GM18861 (cell line): ENCODE data around the gene PRM1.
"Not testable (repeated sequence)": the region's sequence is repeated elsewhere in the genome, so short reads cannot be mapped to it uniquely, and the experiment has no call there.

Experiments used
- ATAC-seq: cut with Tn5 transposase; IDR thresholded peaks from one replicate; pipeline ENCODE4 v1.9.1; 2021; ENCODE audit not compliant: unreplicated experiment

PRM1 gene

DNA sequence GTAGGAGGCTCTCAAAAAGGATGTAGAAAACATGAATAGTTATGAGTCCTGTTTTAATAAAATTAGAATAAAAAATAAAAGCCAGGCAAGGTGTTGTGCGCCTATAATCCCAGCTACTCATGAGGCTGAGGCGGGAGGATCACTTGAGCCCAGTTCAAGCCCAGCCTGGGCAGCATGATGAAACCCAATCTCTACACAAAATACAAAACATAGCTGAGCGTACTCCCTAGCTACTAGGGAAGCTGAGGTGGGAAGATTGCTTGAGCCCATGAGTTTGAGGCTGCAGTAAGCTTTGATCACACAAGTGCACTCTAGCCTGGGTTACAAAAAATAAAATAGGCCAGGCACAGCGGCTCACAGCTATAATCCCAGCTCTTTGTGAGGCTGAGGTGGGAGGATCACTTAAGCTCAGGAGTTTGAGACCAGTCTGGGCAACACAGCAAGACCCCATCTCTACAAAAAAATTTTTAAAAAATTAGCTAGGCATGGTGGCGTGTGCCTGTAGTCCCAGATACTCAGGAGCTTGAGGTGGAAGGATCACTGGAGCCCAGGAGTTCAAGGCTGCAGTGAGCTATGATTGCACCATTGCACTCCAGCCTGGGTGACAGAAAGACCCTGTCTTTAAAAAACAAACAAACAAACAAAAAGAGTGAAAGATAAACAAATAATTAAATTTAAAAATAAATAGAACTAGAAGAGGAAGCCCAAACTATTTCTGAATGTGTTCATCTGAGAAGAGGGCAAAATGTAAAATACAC lies 17.2 kb upstream of the PRM1 start:
- no peak for ATAC-seq

DNA sequence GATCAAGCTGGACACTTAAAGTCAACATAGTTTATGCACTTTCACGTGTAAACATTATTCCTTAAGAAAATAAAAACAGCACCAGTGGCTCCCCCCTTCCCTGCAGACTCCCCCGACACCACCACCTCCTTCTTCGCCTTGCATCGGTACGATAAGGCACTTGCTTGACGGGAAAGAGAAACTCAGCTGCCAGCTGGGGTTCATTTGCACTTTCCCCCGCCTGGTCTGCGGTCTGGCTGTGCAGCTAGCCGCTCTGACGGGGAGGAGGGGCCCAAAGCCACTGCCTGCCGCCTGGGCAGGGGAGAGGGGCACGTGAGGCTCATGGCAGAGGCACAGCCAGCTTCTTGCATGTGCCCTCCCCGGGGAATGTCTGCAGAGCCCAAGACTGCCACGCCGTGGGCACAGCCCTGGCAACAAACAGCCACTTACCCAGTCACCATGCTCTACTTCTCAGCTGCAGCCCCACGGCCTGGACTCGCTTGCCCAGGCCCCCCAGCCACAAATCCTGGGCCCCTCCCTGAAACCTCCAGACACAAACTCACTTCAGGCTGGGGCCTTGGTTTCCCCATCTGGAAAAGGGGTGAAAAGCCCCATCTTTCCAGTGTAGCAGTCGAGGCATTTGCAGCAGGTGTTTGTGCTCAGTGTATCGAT lies 16.5 kb upstream of the PRM1 start:
- peak; percentile 80 for ATAC-seq

DNA sequence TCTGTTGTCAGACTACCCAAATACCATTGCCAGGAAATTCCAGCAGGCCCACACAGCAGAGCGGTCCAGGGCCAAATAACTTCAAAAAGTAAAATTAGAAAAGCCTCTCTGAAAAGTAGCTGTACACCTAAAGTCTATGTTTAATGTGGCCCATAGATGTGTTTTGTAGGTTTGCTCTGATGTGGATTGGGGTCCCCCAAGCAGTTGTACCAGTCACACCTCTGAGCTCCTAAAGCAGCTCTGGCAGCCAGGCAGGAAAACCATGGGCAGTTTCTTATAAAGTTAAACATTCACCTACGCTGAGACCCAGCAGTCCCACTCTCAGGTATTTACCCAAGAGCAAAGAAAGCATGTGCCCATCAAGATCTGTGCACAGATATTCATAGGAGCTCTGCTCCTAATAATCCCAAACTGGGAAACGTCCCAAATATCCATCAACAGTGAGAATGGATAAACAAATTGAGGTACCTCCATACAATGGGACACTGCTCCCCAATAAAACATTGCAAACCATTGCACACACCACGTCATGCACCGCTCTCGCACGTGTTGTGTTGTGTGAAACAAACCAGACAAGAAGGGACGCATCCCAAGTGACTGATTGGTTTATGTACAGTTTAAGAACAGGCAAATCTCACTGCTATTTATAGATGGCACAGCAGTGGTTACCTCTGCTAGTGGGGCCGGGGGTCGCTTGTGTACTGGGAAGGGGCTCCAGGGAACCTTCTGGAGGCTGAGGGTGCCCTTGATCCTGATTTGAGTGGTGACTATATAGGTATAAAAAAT lies 15.8 kb upstream of the PRM1 start:
- peak; percentile 16 for ATAC-seq

DNA sequence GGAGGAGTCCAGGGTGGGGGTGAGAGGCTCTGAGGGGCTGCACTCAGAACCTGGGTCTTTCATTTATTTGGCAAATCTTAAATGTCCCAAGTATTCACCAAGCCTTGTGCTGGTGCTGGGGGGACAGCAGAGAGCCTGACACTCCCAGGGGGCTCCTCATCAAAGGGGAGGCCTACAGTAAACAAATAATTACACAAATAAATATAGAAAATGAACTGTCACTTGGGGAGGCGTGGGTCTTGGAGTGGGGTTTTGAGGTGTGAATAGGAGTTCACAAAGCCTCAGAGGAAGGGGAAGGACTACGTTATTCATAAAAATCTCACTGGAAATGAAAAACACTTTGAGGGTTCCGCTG lies 15.2 kb upstream of the PRM1 start:
- no peak for ATAC-seq

DNA sequence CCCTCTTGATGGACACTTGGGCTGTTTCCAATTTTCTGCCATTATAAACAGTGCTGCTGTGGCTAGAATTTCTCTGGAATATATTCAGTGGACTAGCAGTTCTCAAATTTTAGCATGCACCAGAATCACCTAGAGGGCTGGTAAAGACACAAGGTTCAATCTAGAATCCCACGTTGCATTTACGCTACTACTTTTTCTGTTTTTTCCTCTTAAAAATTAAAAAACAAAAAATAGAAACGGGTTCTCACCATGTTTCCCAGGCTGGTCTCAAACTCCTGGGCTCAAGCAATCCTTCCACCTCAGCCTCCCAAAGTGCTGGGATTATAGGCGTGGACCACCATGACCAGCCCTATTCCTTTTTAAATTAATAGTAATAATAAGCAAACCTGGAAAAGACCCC lies 14.5 kb upstream of the PRM1 start:
- no peak for ATAC-seq

DNA sequence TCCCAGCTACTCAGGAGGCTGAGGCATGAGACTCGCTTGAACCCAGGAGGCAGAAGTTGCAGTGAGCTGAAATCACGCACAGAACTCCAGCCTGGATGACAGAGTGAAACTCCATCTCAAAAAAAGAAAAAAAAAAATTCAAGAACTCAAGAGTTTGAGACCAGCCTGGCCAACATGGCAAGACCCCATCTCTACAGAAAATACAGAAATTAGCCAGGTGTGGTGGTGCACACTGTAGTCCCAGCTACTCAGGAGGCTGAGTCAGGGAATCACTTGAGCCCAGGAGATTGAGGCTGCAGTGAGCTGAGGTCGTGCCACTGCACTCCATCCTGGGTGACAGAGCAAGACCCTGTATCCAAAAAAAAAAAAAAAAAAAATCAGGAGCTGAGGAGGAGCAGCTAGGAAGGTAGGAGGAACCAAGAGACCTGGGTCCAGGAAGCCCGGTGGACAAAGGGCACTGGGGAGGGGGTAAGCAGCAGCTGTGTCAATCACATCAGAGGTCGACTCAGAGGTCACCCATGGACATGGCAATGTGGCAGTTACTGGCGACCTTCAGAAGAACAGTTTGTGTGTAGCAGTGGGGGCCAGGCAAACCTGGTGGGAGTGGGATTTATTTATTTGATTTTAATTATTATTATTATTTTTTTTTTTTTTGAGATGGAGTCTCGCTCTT lies 11.1 kb upstream of the PRM1 start:
- ATAC-seq, result no peak

DNA sequence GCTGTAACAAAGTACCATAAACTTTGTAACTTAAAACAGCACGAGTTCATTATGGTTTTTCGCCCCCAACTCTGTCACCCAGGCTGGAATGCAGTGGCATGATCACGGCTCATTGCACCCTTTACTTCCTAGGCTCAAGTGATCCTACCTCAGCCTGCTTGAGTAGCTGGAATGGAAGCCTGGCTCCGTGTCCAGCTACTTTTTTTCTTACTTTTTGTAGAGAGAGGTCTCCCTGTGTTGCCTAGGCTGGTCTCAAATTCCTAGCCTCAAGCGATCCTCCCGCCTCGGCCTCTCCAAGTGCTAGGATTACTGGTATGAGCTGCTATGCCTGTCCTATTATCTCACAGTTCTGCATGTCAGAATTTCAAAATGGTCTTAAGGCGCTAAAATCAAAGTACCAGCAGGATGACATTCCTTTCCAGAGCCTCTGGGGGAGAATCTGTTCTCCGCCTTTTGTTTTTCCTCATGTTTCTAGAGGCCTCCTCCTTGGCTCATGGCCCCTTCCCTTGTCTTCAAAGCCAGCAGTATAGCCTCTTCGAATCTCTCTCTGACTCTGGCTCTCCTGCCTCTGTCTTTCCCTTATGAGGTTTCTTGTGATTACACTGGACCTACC lies 10.1 kb upstream of the PRM1 start:
- ATAC-seq, result no peak

DNA sequence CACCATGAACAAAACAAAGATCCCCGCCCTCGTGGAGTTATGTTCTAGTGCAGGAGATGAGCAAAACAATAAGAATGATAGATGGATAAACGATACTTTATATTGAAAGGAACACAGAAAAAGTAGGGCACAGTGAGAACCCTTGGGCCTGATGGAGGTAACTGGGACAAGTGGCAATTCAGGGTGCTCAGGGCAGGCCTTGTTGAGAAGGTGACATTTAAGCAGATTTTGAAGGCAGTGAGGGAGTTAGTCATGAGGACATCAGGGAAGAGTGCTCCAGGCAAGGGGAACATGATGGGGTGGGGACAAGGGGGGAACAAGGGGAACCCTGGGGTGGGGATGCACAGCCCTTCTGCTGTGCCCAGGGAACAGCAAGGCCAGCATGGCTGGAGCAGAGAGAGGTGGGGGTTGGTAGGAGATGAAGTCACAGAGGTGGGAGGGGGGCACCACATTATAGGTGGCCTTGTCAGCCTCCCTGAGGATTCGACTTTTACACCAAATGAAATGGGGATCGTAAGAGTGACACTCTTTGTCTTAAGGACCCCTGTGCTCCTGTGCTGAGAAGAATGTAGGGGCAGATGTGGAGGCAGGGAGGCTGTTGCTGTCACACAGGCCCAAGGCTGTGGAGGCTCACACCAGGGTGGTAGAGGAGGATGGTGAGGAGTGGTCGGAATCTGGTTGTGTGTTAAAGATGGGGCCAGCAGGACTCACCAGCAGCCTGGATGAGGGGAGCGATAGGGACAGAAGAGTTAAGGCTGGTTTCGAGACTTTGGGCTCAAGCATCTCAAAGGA lies 9.2 kb upstream of the PRM1 start:
- no peak for ATAC-seq

DNA sequence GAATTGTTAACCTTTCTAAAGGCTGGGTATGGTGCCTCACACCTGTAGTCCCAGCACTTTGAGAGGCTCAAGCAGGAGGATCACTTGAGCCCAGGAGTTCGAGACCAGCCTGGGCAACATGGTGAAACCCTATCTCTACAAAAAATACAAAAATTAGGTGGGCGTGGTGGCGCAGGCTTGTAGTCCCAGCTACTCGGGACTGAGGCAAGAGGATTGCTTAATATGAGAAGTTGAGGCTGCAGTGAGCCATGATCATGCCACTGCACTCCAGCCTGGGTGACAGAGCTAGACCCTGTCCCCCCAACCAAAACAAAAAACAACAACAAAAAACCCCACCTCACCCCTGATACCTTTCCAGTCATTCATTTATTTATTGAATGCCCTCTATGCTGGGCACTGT lies 8.6 kb upstream of the PRM1 start:
- ATAC-seq, result not testable (repeated sequence)

DNA sequence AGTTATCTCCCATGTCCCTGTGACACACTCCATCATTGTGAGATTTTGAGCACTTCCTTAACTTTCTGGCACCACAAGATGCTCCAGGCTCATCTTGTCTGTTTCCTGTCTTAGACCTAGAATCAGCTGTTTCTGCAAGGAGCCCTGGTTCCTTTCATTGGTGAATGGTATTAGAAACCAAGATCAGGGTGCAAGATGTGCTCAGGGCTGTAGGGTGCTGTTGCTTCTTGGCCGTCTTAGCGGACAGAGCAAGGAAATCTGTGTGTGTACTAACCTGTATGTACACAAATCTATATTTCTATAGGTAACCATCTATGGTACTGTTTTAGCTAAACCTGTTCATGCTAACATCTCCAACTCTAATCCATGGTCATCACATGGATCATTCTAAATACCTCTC lies 8.1 kb upstream of the PRM1 start:
- ATAC-seq, result no peak

DNA sequence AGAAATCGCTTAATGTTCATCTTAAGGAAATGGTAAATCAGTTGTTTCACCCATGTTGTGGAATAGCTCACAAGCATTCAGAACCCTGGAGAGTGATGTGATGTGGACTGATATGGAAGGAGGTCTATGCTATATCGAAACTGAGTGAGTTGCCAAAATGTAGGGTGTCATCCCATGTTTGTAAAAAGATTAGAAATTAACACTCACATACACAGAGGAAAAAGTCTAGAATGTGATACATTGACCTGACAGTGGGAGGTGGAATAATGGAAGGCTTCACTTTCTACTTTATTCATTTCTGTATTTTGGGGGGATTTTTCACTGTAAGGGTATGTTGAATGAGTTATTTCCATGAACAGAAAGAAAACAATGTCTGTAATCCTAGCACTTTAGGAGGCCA lies 4.7 kb upstream of the PRM1 start:
- ATAC-seq, result no peak

DNA sequence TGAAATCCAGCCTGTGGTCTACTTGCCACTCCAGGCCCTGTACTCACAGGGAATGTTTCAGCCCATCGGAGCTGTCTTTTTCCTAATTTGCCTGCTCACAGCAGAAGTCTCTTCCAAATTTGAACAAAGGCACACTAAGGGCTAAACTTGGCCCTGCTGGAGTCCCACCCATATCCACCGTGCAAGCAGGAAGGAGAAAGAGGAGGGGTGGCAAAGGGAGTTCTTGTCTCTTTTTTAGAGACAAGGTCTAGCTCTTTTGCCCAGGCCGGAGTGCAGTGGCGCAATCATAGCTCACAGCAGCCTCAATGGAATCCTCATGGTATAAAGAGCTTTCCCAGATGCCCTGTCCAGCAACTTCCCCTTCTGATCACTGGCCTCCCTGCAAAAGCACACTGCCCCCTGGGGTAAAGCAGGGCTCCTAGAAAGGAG lies 2.7 kb upstream of the PRM1 start:
- ATAC-seq, result no peak

DNA sequence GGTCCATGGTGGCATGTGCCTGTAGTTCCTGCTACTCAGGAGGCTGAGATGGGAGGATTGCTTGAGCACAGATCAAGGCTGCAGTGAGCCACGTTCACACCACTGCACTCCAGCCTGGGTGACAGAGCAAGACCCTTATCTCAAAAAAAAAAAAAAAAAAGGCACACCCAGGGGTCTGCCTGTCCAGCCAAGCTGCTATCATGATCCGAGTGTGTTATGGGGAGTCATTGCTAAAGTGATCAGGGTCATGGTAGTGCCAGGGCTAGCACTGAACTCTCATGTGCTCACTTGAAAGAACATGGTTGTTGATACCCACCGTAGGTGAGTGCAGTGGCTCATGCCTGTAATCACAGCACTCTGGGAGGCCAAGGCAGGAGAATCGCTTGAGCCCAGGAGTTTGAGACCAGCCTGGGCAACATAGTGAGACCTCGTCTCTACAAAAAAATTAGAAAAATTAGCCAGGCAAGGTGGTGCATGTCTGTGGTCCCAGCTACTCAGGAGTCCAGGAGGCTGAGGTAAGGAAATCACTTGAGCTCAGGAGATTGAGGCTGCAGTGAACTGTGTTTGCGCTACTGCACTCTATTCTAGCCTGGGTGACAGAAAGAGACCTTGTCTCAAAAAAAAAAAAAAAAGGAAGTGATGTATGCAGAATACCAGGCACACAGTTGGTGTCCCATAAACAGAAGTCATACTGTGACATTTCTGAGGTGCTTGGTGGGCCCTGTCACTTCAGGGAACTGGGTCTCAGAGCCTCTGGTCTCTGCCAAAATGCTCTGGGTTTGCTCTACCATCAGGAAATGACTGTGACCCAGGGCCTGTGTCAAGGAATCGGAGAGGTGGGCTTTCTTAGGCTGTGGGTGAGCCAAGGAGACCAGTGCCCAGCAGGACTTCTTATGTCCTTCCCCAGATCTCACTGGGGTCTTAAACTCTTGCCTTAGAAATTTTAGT lies 2.2 kb downstream of the PRM1 start:
- ATAC-seq, result no peak

DNA sequence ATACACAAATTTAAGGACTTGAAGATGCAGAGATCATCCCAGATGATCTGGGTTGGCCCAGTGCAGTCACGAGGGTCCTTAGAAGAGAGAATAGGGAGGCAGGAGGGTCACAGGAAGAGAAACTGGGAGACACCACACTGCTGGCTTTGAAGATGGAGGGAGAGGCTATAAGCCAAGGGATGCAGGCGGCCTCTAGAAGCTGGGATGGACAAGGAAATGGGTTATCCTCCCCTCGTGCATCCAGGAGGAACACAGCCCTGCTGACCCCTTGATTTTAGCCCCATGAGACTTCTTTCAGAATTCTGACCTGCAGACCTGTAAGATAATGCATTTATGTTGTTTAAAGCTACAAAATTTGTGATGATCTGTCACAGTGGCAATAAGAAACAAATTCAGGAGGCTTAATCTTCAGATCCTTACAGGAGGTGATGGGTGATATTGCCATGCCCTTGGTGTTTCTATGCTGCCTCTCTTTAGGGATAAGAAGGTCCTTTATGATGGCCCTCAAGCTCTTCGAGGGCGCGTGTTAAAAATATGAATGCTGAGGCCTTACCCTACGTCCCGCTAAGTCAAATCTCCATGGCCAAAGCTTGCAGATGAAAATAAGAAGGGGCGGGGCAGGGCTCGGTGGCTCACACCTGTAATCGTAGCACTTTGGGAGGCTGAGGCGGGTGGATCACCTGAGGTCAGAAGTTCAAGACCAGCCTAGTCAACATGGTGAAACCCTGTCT lies 3.4 kb downstream of the PRM1 start:
- ATAC-seq, result no peak

DNA sequence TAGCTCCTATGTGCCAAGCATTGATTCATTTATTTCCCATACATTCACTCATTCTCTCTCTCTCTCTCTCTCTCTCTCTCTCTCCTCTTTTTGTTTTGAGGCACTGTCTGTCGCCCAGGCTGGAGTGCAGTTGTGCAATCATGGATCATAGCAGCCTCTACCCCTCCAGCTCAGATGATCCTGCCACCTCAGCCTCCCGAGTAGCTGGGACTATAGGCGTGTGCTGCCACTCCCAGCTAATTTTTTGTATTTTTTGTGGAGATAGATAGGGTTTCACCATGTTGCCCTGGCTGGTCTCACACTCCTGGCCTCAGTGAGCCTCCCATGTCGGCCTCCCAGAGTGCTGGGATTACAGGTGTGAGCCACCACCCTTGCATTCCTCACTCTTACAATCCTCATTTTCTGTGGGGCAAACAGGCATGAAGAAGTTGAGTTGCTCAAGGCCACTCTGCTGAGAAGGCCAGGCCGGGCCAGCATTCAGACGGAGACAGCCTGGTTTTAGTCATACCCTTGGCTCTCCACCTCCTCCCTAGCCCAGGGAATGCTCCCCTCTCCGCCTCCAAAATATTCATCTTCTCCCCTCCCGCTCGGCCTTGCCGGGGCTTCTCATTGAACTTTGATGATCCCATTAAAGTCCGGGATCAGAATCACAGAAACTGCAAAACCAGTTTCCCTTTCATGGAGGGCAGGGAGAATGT lies 4.1 kb downstream of the PRM1 start:
- no peak for ATAC-seq

DNA sequence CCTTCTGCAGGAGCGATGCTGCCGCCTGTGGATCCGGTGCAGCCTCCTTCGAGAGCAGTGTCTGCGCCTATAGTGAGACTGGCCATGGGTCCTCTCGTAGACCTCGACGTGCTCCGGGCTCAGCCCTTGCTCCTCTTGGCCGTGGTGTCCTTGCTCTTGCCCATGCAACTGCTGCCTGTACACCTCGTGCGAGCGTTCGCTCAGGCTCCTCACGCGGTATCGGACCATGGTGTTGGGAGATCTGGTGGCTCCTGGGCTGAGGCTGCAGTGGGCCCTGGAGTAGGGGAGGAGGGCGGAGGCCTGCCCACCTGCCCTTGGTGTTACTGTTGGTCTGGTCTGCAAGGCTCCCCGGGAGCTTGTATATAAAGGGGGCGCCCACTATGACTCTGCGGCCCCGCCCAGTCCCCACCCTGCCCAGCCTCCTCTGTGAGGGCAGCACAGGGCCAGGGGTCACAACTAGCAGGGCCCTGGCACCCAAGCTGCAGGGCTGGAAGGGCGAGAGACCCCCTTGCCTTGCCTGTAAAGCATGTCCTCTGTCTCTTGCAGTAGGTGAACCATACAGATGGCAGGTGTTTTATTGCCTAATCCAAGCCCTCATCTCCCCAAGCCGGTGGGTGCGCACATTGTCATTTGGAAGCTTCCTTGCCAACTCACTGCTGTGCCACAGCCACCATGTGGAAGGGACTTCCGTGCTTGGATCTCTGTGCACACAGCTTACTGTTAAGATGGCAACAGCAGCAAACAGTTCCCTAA lies 4.8 kb downstream of the PRM1 start, which contains the start of gene PRM2:
Gene PRM2 (minus strand): TSS at position 338 of the 753 bp plus-strand sequence. CDS start 110 bp downstream, at position 228.
- ATAC-seq, result no peak

DNA sequence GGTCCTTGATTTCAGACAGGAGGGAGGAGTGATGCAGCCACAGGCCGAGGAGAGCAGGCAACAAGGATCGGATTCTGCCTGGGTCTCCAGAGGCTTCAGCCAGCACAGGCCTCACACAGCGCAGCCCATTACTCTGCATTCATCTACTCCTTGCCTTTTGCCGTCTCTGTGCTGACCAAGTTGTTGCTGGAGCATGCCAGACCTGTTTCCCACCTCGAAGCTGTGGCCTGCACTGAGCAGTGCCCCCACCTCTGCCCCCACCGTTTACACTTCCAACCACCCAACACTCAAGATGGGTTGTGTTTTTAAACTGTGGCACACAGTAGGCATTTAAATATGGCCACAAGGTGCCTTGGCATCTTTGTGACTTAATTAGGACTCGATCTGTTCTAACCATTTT lies 6.2 kb downstream of the PRM1 start:
- ATAC-seq, result no peak
